Suppressor macrophage treated with lipopolysaccharide for 4 hours (primary cell): ENCODE results near the gene CANX.

ENCODE experiments used
- DNase-seq: peaks from one replicate; pipeline ENCODE4 v3.0.0-alpha.2; 2020

Gene CANX

GRCh38 chr5:179759581-179760551, 61.1 kb downstream of the CANX start:
- DNase-seq: peak; percentile 55

- DNase-seq: peak; percentile 37
These were observed 63.5 kb downstream of the CANX start for GRCh38 chr5:179762079-179762780.

- no peak for DNase-seq
These were observed 64.0 kb downstream of the CANX start for GRCh38 chr5:179762781-179763176.

- DNase-seq: peak; percentile 63
These were observed 64.6 kb downstream of the CANX start for GRCh38 chr5:179763215-179763945.

GRCh38 chr5:179764056-179764455, 65.3 kb downstream of the CANX start:
- no peak for DNase-seq

GRCh38 chr5:179765400-179765799, 66.6 kb downstream of the CANX start:
- DNase-seq: peak; percentile 71

- peak; percentile 62 for DNase-seq
These were observed 67.4 kb downstream of the CANX start for GRCh38 chr5:179766021-179766725.

- DNase-seq: peak; percentile 61
These were observed 68.1 kb downstream of the CANX start for GRCh38 chr5:179766726-179767455.

- peak; percentile 32 for DNase-seq
These were observed 68.8 kb downstream of the CANX start for GRCh38 chr5:179767496-179768100.

- no peak for DNase-seq
These were observed 69.7 kb downstream of the CANX start for GRCh38 chr5:179768326-179769085.

GRCh38 chr5:179769271-179769670, 70.5 kb downstream of the CANX start:
- DNase-seq: peak; percentile 74

GRCh38 chr5:179769796-179770195, 71.0 kb downstream of the CANX start:
- DNase-seq: peak; percentile 81

GRCh38 chr5:179771311-179771895, 72.6 kb downstream of the CANX start:
- DNase-seq: no peak

- DNase-seq: no peak
These were observed 73.6 kb downstream of the CANX start for GRCh38 chr5:179772351-179772750.

GRCh38 chr5:179773686-179774040, 74.9 kb downstream of the CANX start:
- no peak for DNase-seq

GRCh38 chr5:179774442-179774841, 75.7 kb downstream of the CANX start:
- DNase-seq: no peak

GRCh38 chr5:179776411-179776938, 77.7 kb downstream of the CANX start:
- DNase-seq: peak; percentile 68

GRCh38 chr5:179777456-179777855, 78.7 kb downstream of the CANX start:
- no peak for DNase-seq

GRCh38 chr5:179777909-179778308, 79.1 kb downstream of the CANX start:
- peak; percentile 67 for DNase-seq

- no peak for DNase-seq
These were observed 79.8 kb downstream of the CANX start for GRCh38 chr5:179778591-179778990.
